Measurements from ENCODE around the gene SNX21. TPM values are rescaled to one million over a fixed set of nuclear protein-coding genes. Genes with fewer than 3 reads are reported as not detected.

Gene SNX21
- total and polyA plus RNA-seq, 4 donors, result 3.8 to 10.6 (median 4.8) TPM

DNA sequence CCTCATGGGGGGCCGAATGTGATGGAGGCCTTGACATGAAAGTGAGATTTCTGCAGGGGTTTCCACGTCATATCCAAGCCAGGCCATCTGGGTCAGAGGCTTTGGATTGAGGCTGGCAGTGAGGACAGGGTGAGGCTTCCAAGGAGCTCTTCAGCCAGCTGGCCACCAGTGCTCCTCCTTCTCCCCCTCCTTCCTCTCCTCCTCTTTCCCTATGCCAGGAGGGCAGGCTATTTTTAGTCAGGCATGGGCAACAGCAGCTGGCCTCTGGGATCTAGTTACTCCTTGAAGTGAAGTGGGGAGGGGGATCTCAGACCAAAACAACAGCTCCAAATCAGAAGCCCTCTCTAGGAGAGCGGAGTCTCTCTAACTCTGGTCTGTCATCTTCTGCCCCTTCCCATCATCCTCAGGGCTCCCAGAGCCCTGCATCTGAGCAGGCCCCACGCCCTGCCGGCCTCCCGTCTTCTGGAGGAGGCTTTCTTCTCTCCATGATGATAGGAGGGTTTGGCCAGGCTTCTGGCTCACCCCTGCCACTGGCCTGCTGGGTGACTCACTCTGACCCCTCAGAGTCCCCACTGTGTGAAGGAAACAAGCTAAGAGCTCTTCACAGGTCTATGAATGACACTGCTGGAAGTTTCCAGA lies 7.1 kb upstream of the SNX21 start (continued):
- TF ChIP-seq EGR1 (IDR thresholded peaks at IDR 0.05; ENCODE audit: low read depth in 2 of 2) (no peak), ATF3 (IDR thresholded peaks at IDR 0.05) (no peak)
- TF ChIP-seq, protein P1, sequence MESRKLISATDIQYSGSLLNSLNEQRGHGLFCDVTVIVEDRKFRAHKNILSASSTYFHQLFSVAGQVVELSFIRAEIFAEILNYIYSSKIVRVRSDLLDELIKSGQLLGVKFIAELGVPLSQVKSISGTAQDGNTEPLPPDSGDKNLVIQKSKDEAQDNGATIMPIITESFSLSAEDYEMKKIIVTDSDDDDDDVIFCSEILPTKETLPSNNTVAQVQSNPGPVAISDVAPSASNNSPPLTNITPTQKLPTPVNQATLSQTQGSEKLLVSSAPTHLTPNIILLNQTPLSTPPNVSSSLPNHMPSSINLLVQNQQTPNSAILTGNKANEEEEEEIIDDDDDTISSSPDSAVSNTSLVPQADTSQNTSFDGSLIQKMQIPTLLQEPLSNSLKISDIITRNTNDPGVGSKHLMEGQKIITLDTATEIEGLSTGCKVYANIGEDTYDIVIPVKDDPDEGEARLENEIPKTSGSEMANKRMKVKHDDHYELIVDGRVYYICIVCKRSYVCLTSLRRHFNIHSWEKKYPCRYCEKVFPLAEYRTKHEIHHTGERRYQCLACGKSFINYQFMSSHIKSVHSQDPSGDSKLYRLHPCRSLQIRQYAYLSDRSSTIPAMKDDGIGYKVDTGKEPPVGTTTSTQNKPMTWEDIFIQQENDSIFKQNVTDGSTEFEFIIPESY (IDR thresholded peaks at IDR 0.05), result no peak

DNA sequence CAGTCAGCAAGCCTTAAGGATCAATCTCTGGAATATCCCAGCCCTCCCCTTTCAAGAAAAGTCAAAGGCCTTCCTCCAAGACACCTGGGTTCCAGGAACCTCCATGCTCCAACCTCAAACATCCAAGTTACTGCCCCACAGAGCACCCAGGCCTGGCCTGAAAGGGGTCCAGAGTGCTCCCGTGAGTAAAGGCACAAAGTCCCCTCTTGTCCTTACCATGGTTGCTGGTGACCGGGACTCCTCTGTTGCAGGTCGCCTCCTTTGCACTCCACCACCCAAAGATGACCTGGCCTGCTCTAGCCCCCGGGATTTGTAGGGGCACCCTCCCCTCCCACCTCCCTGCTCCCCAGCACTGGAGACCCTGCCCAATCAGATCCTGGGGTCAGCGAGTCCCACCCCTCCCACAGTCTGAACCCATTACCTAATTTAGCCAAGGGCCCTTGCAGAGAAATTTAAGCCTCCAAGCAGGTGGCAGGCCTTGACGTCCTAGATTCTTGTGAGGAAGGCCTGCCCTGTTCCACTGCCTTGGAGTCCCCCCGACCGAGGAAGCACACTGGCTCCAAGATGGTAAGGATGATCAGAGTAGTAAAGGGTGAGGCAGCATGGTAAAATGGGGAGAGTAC lies 6.5 kb upstream of the SNX21 start, which contains the start of gene TNNC2:
TSS of gene TNNC2 (minus strand) at position 283 of the 623 bp plus-strand sequence. CDS start at position 219, 64 bp downstream.
- Histone ChIP-seq H3K9ac (ENCODE audit: low read depth in 1 of 2, low read length in 2 of 2) (no peak within 1 kb of the TSS), H3K9me3 (ENCODE audit: control insufficient read depth in 4 of 4, low read length in 3 of 4) (no peaks in the 10 kb centered on the region), H3K36me3 (ENCODE audit: control insufficient read depth in 4 of 4, insufficient read depth in 3 of 4, low read depth in 1 of 4, low read length in 3 of 4) (no peaks in the 10 kb centered on the region), H3K4me1 (ENCODE audit: control insufficient read depth in 4 of 4, insufficient read depth in 4 of 4, low read length in 3 of 4) (peaks cover 0 to 7% (median 1%) of the 10 kb centered on the region in 4 donors), H3K27me3 (ENCODE audit: control insufficient read depth in 4 of 4, insufficient read depth in 4 of 4, low read length in 3 of 4) (peaks cover 0 to 8% (median 1%) of the 10 kb centered on the region in 4 donors), H3K4me3 (ENCODE audit: low read depth in 1 of 3, low read length in 3 of 3) (no peak within 1 kb of the TSS), H3K27ac (ENCODE audit: low read depth in 1 of 2, low read length in 2 of 2) (no peak within 1 kb of the TSS)
- 90% methylated on average over 8 of the region's 8 CpGs for WGBS
- no peak for DNase-seq (ENCODE audit: low spot score)
- no peak for TF ChIP-seq RAD21 (IDR thresholded peaks at IDR 0.05)

DNA sequence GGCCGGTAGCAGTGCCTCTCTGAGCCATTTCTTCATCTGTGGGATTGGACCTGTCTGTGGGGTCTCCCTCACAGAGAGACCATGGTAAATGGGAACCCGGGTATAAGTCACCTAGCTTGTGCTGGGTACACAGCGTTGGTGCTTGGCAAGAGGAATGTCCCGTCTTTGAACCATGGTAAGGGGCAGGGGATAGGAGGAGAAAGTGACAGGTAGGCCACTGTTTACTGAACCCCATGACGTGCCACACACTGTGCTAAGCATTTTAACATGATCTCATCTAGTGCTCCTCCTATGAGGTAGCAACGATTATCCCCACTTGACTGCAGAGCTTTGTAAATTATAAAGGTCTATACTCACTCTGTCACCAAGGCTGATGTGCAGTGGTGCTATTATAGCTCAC lies 5.9 kb upstream of the SNX21 start:
- H3K27ac ChIP-seq (ENCODE audit: low read depth in 1 of 2, low read length in 2 of 2), result no peak overlapping the region
- no peaks in the 10 kb centered on the region for H3K9me3 ChIP-seq (ENCODE audit: control insufficient read depth in 4 of 4, low read length in 3 of 4)
- H3K4me1 ChIP-seq (ENCODE audit: control insufficient read depth in 4 of 4, insufficient read depth in 4 of 4, low read length in 3 of 4), result peaks cover 0 to 7% (median 1%) of the 10 kb centered on the region in 4 donors
- WGBS, result 83% methylated on average over 6 of the region's 6 CpGs
- peaks cover 0 to 4% (median 1%) of the 10 kb centered on the region in 4 donors for H3K27me3 ChIP-seq (ENCODE audit: control insufficient read depth in 4 of 4, insufficient read depth in 4 of 4, low read length in 3 of 4)
- H3K36me3 ChIP-seq (ENCODE audit: control insufficient read depth in 4 of 4, insufficient read depth in 3 of 4, low read depth in 1 of 4, low read length in 3 of 4), result no peaks in the 10 kb centered on the region
- H3K9ac ChIP-seq (ENCODE audit: low read depth in 1 of 2, low read length in 2 of 2), result no peak overlapping the region
- TF ChIP-seq FOXA2 (IDR thresholded peaks at IDR 0.05) (no peak), JUND (IDR thresholded peaks at IDR 0.05) (no peak), YY1 (IDR thresholded peaks at IDR 0.05) (no peak), HNF4G (IDR thresholded peaks at IDR 0.05) (no peak), NR2F2 (IDR thresholded peaks at IDR 0.05) (no peak), SP1 (IDR thresholded peaks at IDR 0.05) (no peak), EGR1 (IDR thresholded peaks at IDR 0.05; ENCODE audit: low read depth in 2 of 2) (no peak), ATF3 (IDR thresholded peaks at IDR 0.05) (no peak), MAX (IDR thresholded peaks at IDR 0.05) (no peak), TAF1 (conservative IDR thresholded peaks at IDR 0.05) (no peak), RAD21 (IDR thresholded peaks at IDR 0.05) (no peak), HNF4A (conservative IDR thresholded peaks at IDR 0.05) (no peak), RXRA (IDR thresholded peaks at IDR 0.05) (no peak), GABPA (IDR thresholded peaks at IDR 0.05 in 1 of 2, conservative IDR thresholded peaks at IDR 0.05 in 1 of 2) (no peak)
- TF ChIP-seq, protein P2, sequence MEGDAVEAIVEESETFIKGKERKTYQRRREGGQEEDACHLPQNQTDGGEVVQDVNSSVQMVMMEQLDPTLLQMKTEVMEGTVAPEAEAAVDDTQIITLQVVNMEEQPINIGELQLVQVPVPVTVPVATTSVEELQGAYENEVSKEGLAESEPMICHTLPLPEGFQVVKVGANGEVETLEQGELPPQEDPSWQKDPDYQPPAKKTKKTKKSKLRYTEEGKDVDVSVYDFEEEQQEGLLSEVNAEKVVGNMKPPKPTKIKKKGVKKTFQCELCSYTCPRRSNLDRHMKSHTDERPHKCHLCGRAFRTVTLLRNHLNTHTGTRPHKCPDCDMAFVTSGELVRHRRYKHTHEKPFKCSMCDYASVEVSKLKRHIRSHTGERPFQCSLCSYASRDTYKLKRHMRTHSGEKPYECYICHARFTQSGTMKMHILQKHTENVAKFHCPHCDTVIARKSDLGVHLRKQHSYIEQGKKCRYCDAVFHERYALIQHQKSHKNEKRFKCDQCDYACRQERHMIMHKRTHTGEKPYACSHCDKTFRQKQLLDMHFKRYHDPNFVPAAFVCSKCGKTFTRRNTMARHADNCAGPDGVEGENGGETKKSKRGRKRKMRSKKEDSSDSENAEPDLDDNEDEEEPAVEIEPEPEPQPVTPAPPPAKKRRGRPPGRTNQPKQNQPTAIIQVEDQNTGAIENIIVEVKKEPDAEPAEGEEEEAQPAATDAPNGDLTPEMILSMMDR (IDR thresholded peaks at IDR 0.05; ENCODE audit: low read depth, low read length, missing input control), result no peak
- TF ChIP-seq, protein P1 (IDR thresholded peaks at IDR 0.05), result no peak
- TF ChIP-seq, protein P3, sequence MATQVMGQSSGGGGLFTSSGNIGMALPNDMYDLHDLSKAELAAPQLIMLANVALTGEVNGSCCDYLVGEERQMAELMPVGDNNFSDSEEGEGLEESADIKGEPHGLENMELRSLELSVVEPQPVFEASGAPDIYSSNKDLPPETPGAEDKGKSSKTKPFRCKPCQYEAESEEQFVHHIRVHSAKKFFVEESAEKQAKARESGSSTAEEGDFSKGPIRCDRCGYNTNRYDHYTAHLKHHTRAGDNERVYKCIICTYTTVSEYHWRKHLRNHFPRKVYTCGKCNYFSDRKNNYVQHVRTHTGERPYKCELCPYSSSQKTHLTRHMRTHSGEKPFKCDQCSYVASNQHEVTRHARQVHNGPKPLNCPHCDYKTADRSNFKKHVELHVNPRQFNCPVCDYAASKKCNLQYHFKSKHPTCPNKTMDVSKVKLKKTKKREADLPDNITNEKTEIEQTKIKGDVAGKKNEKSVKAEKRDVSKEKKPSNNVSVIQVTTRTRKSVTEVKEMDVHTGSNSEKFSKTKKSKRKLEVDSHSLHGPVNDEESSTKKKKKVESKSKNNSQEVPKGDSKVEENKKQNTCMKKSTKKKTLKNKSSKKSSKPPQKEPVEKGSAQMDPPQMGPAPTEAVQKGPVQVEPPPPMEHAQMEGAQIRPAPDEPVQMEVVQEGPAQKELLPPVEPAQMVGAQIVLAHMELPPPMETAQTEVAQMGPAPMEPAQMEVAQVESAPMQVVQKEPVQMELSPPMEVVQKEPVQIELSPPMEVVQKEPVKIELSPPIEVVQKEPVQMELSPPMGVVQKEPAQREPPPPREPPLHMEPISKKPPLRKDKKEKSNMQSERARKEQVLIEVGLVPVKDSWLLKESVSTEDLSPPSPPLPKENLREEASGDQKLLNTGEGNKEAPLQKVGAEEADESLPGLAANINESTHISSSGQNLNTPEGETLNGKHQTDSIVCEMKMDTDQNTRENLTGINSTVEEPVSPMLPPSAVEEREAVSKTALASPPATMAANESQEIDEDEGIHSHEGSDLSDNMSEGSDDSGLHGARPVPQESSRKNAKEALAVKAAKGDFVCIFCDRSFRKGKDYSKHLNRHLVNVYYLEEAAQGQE (IDR thresholded peaks at IDR 0.05), result no peak
- no peak overlapping the region for H3K4me3 ChIP-seq (ENCODE audit: low read depth in 1 of 3, low read length in 3 of 3)
- DNase-seq (ENCODE audit: low spot score), result no peak
